Liver (tissue), 9 donors: ENCODE results near the gene ZNF775. TPM values are rescaled to one million over a fixed set of nuclear protein-coding genes. Genes with fewer than 3 reads are reported as not detected.

Source experiments
- DNase-seq: peaks from one replicate; pipeline ENCODE4 v3.0.0-alpha.2; 2017; ENCODE audit warnings: low spot score
- H3K27ac ChIP-seq, 2 donors: one replicate each; pipeline ENCODE4 v1.7.0; 2013; ENCODE audit warnings: inconsistent platforms in 2 of 2, low read length in 2 of 2, control low read depth in 1 of 2, low read depth in 1 of 2, mild to moderate bottlenecking in 1 of 2
- H3K27me3 ChIP-seq, 4 donors: one replicate each; pipeline versions ENCODE4 v1.6.1 to v1.7.0; 2013; ENCODE audit warnings: low read length in 3 of 4, inconsistent platforms in 1 of 4, mild to moderate bottlenecking in 1 of 4, moderate library complexity in 1 of 4; ENCODE audit not compliant: control insufficient read depth in 4 of 4, insufficient read depth in 4 of 4
- H3K36me3 ChIP-seq, 4 donors: one replicate each; pipeline versions ENCODE4 v1.6.1 to v1.7.0; 2013; ENCODE audit warnings: low read length in 3 of 4, mild to moderate bottlenecking in 3 of 4, low read depth in 1 of 4, moderate library complexity in 1 of 4; ENCODE audit not compliant: control insufficient read depth in 4 of 4, insufficient read depth in 3 of 4
- H3K4me1 ChIP-seq, 4 donors: one replicate each; pipeline versions ENCODE4 v1.6.1 to v1.7.0; 2013; ENCODE audit warnings: low read length in 3 of 4, mild to moderate bottlenecking in 3 of 4, moderate library complexity in 1 of 4; ENCODE audit not compliant: control insufficient read depth in 4 of 4, insufficient read depth in 4 of 4
- H3K4me3 ChIP-seq, 3 donors: one replicate each; pipeline versions ENCODE4 v1.6.1 to v1.7.0; 2013; ENCODE audit warnings: low read length in 3 of 3, control low read depth in 1 of 3, low read depth in 1 of 3, mild to moderate bottlenecking in 1 of 3
- H3K9ac ChIP-seq, 2 donors: one replicate each; pipeline ENCODE4 v1.7.0; 2013; ENCODE audit warnings: low read length in 2 of 2, mild to moderate bottlenecking in 2 of 2, moderate library complexity in 2 of 2, control low read depth in 1 of 2, low read depth in 1 of 2
- H3K9me3 ChIP-seq, 4 donors: one replicate each; pipeline versions ENCODE4 v1.6.1 to v1.7.0; 2013; ENCODE audit warnings: low read length in 3 of 4; ENCODE audit not compliant: control insufficient read depth in 4 of 4
- ATF3 ChIP-seq: IDR thresholded peaks from 2 replicates; pipeline ENCODE4 v1.6.1; 2016; ENCODE audit warnings: antibody characterized with exemption
- CTCF ChIP-seq: fragments of 150-350 bp; IDR thresholded peaks from 2 replicates; pipeline ENCODE4 v1.5.1; 2017; ENCODE audit warnings: improper control_type of control experiment, low read depth, low read length; ENCODE audit not compliant: missing input control
- EGR1 ChIP-seq, 2 donors: IDR thresholded peaks; 2 replicates each; pipeline ENCODE4 v1.6.1; 2016 to 2018; ENCODE audit warnings: antibody characterized with exemption in 2 of 2, low read depth in 2 of 2
- FOXA1 ChIP-seq: IDR thresholded peaks from 2 replicates; pipeline ENCODE4 v1.6.1; 2016; ENCODE audit warnings: antibody characterized with exemption
- FOXA2 ChIP-seq: IDR thresholded peaks from 2 replicates; pipeline ENCODE4 v1.6.1; 2016; ENCODE audit warnings: antibody characterized with exemption
- GABPA ChIP-seq, 2 donors: IDR thresholded peaks in 1 of 2; conservative IDR thresholded peaks in 1 of 2; 2 replicates each; pipeline ENCODE4 v1.6.1; 2016; ENCODE audit warnings: antibody characterized with exemption in 2 of 2, mild to moderate bottlenecking in 1 of 2, moderate library complexity in 1 of 2
- HNF4A ChIP-seq, 2 donors: conservative IDR thresholded peaks; 2 replicates each; pipeline ENCODE4 v1.6.1; 2016; ENCODE audit warnings: antibody characterized with exemption in 2 of 2, mild to moderate bottlenecking in 2 of 2
- HNF4G ChIP-seq: IDR thresholded peaks from 2 replicates; pipeline ENCODE4 v1.6.1; 2016; ENCODE audit warnings: antibody characterized with exemption
- JUND ChIP-seq, 2 donors: IDR thresholded peaks; 2 replicates each; pipeline ENCODE4 v1.6.1; 2016; ENCODE audit warnings: antibody characterized with exemption in 2 of 2
- MAX ChIP-seq: IDR thresholded peaks from 2 replicates; pipeline ENCODE4 v1.6.1; 2016; ENCODE audit warnings: antibody characterized with exemption
- NR2F2 ChIP-seq: IDR thresholded peaks from 2 replicates; pipeline ENCODE4 v1.6.1; 2016; ENCODE audit warnings: antibody characterized with exemption
- RAD21 ChIP-seq, 2 donors: IDR thresholded peaks; 2 replicates each; pipeline ENCODE4 v1.6.1; 2016; ENCODE audit warnings: antibody characterized with exemption in 2 of 2, mild to moderate bottlenecking in 2 of 2
- REST ChIP-seq: IDR thresholded peaks from 2 replicates; pipeline ENCODE4 v1.6.1; 2016; ENCODE audit warnings: antibody characterized with exemption, mild to moderate bottlenecking
- RXRA ChIP-seq, 2 donors: IDR thresholded peaks; 2 replicates each; pipeline ENCODE4 v1.6.1; 2017 to 2018; ENCODE audit warnings: antibody characterized with exemption in 2 of 2, mild to moderate bottlenecking in 1 of 2
- SP1 ChIP-seq: IDR thresholded peaks from 2 replicates; pipeline ENCODE4 v1.6.1; 2018; ENCODE audit warnings: antibody characterized with exemption, mild to moderate bottlenecking
- TAF1 ChIP-seq: conservative IDR thresholded peaks from 2 replicates; pipeline ENCODE4 v1.6.1; 2016; ENCODE audit warnings: antibody characterized with exemption, mild to moderate bottlenecking
- YY1 ChIP-seq: IDR thresholded peaks from 2 replicates; pipeline ENCODE4 v1.6.1; 2016; ENCODE audit warnings: antibody characterized with exemption, mild to moderate bottlenecking
- WGBS: extraction: QIAGEN DNeasy Blood & Tissue Kit; methylation state at CpG from one replicate; pipeline ENCODE4 v1.1.7; 2013; 5-methylcytosine and 5-hydroxymethylcytosine counted together
- polyA plus RNA-seq, 2 donors: library from polyadenylated mRNA; stranded (reverse) in 1 of 2; unstranded in 1 of 2; fragments of 200-250 nt in 1 of 2; fragments of >200 nt in 1 of 2; fragmentation: Nextera tagmentation in 1 of 2; extraction: Ambion mirVana in 1 of 2; gene quantifications; one replicate each; pipeline versions ENCODE4 v1.2.1 to v1.2.3, GENCODE V29; 2013 to 2015
- total RNA-seq, 2 donors: library from RNA; depleted of rRNA; stranded (reverse); fragments of >200 nt; gene quantifications; one replicate each; pipeline ENCODE4 v1.2.3, GENCODE V29; 2014
- TF ChIP-seq, protein P1 (sequence below): IDR thresholded peaks from 2 replicates; pipeline ENCODE4 v1.6.1; 2016; ENCODE audit warnings: antibody characterized with exemption
- donor health status: healthy.
- donor health status: healthy.
- donor health status: healthy.
- donor health status: healthy.
- donor health status: healthy.

ZNF775 gene
- total and polyA plus RNA-seq, 4 donors = 0.08 to 3.1 (median 0.52) TPM

- Histone ChIP-seq H3K9me3 (no peaks in the 10 kb centered on the region), H3K27ac (no peak overlapping the region), H3K4me3 (no peak overlapping the region), H3K9ac (no peak overlapping the region), H3K36me3 (no peaks in the 10 kb centered on the region), H3K4me1 (peaks cover 0 to 13% (median 13%) of the 10 kb centered on the region in 4 donors), H3K27me3 (no peaks in the 10 kb centered on the region)
- TF ChIP-seq HNF4G = no peak
- TF ChIP-seq RXRA (IDR thresholded peaks at IDR 0.05) = no peak
- TF ChIP-seq JUND (IDR thresholded peaks at IDR 0.05) = no peak
- no peak for TF ChIP-seq YY1
- TF ChIP-seq RAD21 (IDR thresholded peaks at IDR 0.05) = no peak
- TF ChIP-seq TAF1 = no peak
- no peak for TF ChIP-seq ATF3
- TF ChIP-seq NR2F2 = no peak
- no peak for TF ChIP-seq SP1
- TF ChIP-seq, protein P1, sequence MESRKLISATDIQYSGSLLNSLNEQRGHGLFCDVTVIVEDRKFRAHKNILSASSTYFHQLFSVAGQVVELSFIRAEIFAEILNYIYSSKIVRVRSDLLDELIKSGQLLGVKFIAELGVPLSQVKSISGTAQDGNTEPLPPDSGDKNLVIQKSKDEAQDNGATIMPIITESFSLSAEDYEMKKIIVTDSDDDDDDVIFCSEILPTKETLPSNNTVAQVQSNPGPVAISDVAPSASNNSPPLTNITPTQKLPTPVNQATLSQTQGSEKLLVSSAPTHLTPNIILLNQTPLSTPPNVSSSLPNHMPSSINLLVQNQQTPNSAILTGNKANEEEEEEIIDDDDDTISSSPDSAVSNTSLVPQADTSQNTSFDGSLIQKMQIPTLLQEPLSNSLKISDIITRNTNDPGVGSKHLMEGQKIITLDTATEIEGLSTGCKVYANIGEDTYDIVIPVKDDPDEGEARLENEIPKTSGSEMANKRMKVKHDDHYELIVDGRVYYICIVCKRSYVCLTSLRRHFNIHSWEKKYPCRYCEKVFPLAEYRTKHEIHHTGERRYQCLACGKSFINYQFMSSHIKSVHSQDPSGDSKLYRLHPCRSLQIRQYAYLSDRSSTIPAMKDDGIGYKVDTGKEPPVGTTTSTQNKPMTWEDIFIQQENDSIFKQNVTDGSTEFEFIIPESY = no peak
- TF ChIP-seq FOXA2 = no peak
- TF ChIP-seq MAX = no peak
- TF ChIP-seq REST = no peak
- TF ChIP-seq FOXA1 = no peak
- no peak for TF ChIP-seq HNF4A (conservative IDR thresholded peaks at IDR 0.05)
- TF ChIP-seq CTCF = no peak
- no peak for TF ChIP-seq EGR1 (IDR thresholded peaks at IDR 0.05; ENCODE audit: low read depth in 2 of 2)
- TF ChIP-seq GABPA (IDR thresholded peaks at IDR 0.05 in 1 of 2, conservative IDR thresholded peaks at IDR 0.05 in 1 of 2) = no peak
- no peak for DNase-seq
- WGBS = 90% methylated on average over 5 of the region's 5 CpGs
Observed at GRCh38 chr7:150360363-150361058, 18.6 kb upstream of the ZNF775 start.
